GM12801 (cell line): ENCODE data around the gene METTL27.

Experiments
- TF ChIP-seq, protein P1 (sequence below): IDR thresholded peaks from one replicate; pipeline ENCODE4 v1.5.1; 2011; ENCODE audit warnings: control low read depth; ENCODE audit not compliant: insufficient read length; ENCODE audit errors: extremely low read depth

The METTL27 gene

DNA sequence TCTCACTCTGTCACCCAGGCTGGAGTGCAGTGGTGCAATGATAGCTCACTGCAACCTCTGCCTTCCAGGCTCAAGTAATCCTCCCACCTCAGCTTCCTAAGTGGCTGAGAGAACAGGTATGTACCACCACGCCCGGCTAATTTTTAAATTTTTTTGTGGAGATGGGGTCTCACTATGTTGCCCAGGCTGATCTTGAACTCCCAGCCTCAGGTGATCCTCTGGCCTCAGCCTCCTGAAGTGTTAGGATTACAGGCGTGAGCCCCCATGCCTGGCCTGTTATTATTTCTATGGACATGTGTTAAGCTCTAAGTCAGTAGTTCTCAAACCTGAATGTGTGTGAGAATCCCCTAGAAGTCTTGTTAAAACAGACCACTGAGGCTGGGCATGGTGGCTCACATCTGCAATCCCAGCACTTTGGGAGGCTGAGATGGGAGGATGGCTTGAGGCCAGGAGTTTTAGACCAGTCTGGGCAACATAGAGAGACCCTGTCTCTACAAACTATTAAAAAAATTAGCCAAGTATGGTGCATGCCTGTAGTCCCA lies 43.2 kb upstream of the METTL27 start:
- TF ChIP-seq, protein P1, sequence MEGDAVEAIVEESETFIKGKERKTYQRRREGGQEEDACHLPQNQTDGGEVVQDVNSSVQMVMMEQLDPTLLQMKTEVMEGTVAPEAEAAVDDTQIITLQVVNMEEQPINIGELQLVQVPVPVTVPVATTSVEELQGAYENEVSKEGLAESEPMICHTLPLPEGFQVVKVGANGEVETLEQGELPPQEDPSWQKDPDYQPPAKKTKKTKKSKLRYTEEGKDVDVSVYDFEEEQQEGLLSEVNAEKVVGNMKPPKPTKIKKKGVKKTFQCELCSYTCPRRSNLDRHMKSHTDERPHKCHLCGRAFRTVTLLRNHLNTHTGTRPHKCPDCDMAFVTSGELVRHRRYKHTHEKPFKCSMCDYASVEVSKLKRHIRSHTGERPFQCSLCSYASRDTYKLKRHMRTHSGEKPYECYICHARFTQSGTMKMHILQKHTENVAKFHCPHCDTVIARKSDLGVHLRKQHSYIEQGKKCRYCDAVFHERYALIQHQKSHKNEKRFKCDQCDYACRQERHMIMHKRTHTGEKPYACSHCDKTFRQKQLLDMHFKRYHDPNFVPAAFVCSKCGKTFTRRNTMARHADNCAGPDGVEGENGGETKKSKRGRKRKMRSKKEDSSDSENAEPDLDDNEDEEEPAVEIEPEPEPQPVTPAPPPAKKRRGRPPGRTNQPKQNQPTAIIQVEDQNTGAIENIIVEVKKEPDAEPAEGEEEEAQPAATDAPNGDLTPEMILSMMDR: no peak

DNA sequence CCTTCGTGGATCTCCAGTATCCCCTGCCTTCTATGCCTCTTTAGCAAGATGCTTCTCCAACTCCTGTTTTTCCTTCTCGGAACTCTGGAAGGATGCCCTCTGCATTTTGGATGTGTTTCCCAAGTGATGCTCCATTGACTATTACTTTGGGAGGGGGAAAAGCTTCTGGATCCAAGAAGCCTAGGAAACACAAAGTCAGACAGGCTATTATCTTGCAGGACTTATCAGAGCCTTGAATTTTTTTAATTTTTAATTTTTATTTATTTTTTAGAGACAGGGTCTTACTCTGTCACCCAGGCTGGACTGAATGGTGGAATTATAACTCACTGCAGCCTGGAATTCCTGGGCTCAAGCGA lies 39.7 kb upstream of the METTL27 start:
- TF ChIP-seq, protein P1: no peak

DNA sequence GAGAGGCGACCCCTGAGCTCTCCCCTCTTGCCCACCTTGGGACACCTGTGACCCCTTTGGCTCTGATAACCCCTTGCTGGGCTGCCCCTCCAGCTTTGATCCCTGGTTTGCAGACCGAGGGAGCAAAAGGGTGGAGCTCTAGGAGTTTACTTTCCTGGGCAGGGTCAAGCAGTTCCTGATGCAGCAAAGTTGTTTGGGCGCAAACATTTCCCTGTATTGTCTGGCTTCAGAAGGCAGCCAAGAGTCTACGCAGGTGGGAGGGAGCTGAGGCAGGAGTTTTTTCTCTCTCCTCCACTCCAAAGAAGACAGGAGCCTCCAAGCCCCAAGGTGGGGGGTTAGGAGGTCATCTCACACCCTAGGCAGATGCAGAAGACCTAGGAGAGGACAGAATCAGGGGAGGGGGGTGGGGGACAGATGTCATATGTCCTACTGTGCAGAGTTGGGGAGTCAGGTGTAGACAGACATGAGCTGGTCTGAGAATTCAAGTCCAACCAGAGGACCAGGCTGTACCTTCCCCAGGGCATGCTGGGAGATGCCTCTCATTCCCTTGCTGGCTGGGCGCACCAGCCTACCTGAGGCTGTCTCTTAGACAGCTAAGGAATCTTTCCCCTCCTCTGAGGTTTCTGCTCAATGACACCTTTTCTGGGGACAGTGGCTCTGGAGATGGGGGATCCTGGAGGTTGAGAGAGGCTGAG lies 39.2 kb upstream of the METTL27 start:
- TF ChIP-seq, protein P1: no peak

DNA sequence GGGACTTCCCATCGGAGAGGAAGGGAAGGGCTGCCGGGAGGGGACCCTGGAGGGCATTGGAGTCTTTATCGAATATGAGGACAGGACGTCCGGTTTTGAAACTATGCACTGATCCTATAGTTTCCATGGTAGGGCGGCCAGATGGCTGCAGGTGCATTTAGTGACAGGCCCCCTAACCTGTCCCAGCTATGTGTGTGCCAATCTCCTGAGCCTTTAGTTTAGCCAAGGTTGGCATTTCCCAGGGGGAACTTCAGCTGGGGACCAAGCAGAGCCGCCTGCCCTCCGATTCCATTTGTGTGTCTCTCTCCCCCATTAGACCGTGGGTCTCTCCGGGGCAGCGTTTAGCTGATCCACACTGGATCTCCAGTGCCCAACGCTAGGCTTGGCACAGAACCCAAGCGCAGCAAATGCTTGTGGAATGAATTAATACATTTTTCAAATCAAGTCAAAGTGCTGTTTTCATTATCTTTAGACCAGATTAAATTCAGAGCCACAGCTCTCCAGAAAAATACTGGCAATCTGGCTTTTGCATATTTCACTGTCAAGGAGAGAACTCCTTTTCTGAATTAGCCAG lies 38.5 kb upstream of the METTL27 start:
- TF ChIP-seq, protein P1: no peak

GRCh38 chr7:73879977-73880681 lies 37.8 kb upstream of the METTL27 start:
- TF ChIP-seq, protein P1: no peak

DNA sequence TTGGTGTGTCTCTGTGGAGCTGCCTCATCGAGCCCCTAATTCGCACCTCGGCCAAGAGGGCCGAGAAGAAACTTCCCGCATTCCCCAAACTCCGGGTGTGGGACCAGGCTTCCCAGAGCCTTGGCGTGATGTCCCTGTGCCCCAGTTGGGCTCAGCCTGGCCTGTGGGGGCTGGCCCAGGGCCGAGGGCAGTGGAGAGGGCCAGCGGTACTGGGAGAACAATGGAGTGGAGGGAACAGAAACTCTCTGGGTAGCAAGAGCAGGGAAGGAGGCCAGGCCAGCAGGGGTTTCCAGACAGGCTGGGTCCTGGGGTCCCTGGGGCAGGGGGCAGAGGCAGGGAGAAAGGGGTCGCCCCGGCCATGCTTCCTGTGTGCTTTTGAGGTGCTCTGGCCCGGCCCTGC lies 34.7 kb upstream of the METTL27 start:
- TF ChIP-seq, protein P1: no peak

DNA sequence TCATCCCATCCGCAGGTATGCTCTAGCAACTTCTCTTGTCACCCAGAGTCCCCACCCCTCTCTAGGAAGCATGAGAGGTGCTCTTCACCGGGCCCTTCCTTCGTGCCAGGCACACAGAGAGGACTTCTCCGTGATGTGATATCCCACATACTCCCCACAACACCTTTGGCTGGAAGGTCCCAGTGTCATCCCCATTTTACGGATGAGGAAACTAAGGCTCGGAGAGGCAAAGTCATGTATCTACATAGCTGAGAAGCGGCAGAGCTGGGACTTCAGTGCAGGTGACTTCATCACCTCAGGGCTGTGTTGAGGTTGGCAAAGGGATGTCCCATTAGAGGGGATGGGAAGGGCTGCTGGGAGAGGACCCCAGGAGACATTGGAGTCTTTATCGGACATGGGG lies 34.0 kb upstream of the METTL27 start:
- TF ChIP-seq, protein P1: no peak
